Measurements from ENCODE around the gene SEC22A. TPM values are rescaled to one million over a fixed set of nuclear protein-coding genes. Genes with fewer than 3 reads are reported as not detected.

SEC22A gene
- polyA plus RNA-seq, 1 of the 3 experiments (the other 2 are of a cell fraction): 13.0 TPM

- no peak overlapping the region for H3K4me2 ChIP-seq
- H3K79me2 ChIP-seq (ENCODE audit: insufficient read depth): no peaks in the 10 kb centered on the region
- H3K9me2 ChIP-seq: no peaks in the 10 kb centered on the region
- ChIA-PET POLR2A (no interaction called here), CTCF (interaction anchor here (1.0 to 3.7 kb wide), 5 partner anchors 14 to 167 kb away, joined by 3 to 29 read pairs (median 3); partner anchors contain the start of gene ADCY5)
- H3K4me1 ChIP-seq (ENCODE audit: control insufficient read depth in 1 of 2, insufficient read depth in 2 of 2, low read depth in 1 of 2, low read length in 1 of 2): peaks cover 0 to 11% of the 10 kb centered on the region in 2 experiments; a peak in 1 of 4 replicates
- WGBS (ENCODE audit: low lambda C conversion rate): 71% methylated on average over 11 of the region's 11 CpGs
- no peaks in the 10 kb centered on the region for H3F3A ChIP-seq (replicated peaks; ENCODE audit: insufficient read depth)
- no peak overlapping the region for H3K4me3 ChIP-seq (ENCODE audit: low read depth in 2 of 2, low read length in 1 of 2)
- no peak for DNase-seq
- H3K27me3 ChIP-seq (ENCODE audit: insufficient read depth): peaks cover 59% of the 10 kb centered on the region
- no peaks in the 10 kb centered on the region for H3K9me3 ChIP-seq
- no peaks in the 10 kb centered on the region for H4K20me1 ChIP-seq (ENCODE audit: insufficient read depth)
- no peak overlapping the region for H2AFZ ChIP-seq (ENCODE audit: low read depth)
- no peaks in the 10 kb centered on the region for H3K36me3 ChIP-seq (replicated peaks in 1 of 2; ENCODE audit: control insufficient read depth in 1 of 2, insufficient read depth in 2 of 2, low read length in 1 of 2)
- TF ChIP-seq CTCF (IDR thresholded peaks at IDR 0.05) (no peak), MEF2A (IDR thresholded peaks at IDR 0.05; ENCODE audit: borderline replicate concordance, low read depth) (no peak), MAX (IDR thresholded peaks at IDR 0.05; ENCODE audit: low read depth) (no peak), RXRA (IDR thresholded peaks at IDR 0.05; ENCODE audit: borderline replicate concordance, low read depth) (no peak)
- no peak overlapping the region for H3K27ac ChIP-seq (ENCODE audit: low read depth in 2 of 2, low read length in 1 of 2)
- H3K9ac ChIP-seq: no peak overlapping the region
Measured at GRCh38 chr3:123322866-123323265, 121.1 kb downstream of the SEC22A start.

Other genes with a start within 250 kb of the SEC22A start
- 0.43 and 0.75 TPM in 2 replicates for gene SEMA5B, start 174.2 kb upstream of the SEC22A start, polyA plus RNA-seq (2012; rRNA removed)
- 28.0 and 28.6 TPM in 2 replicates for gene PDIA5, start 134.9 kb upstream of the SEC22A start, polyA plus RNA-seq (2012; rRNA removed)
- gene ADCY5, start 247.1 kb downstream of the SEC22A start, polyA plus RNA-seq (2012; rRNA removed): 0.21 and 0.23 TPM in 2 replicates

All from SK-N-SH (cell line).